ENCODE data around the gene GPR135. TPM values are rescaled to one million over a fixed set of nuclear protein-coding genes. Genes with fewer than 3 reads are reported as not detected.

GPR135 gene
- total and polyA plus RNA-seq, 2 of the 13 experiments (the other 11 are each of a cell fraction or from before 2014, with no cell fraction given), result 0.46 to 1.3 TPM

DNA sequence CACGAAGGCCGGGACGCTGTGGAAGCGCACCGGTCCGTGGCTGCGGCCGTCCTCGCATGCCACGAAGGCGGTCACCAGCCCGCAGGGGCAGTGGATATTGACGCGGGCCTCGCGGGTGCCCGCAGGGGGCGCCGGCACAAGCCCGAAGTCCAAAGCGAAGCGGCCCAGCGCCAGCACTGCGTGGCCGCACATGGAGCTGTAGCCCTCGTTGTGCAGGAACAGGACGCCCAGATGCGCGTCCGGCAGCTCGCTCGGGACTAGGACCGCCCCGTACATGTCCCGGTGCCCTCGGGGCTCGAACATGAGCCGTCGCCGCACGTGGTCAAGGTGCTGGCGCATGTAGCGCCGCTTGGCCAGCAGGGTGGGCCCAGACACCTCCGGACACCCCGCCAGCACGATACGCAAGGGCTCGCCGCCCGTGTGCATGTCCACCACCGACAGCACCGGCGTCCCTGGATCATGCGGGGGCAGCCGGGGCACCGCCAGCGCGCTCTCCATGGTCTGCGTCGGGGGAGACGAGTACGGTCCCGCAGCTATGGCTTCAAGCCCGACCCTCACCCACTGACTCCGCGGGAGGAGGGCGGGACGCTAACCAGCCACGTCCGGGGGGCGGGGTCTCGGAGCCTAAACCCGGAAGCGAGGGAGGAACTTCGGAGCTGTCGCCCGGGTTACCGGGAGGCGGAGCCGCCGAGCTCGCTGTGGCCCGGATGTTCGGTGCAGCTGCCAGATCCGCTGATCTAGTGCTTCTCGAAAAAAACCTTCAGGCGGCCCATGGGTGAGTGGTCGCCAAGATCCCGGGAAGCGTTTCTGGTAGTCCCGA, 18.8 kb upstream of the GPR135 start, which contains the start of the genes JKAMP and L3HYPDH (continued):
- TF ChIP-seq ZFAT (CRISPR knock-in tag; conservative IDR thresholded peaks at IDR 0.05) (peak; percentile 92), ZNF570 (CRISPR knock-in tag; IDR thresholded peaks at IDR 0.05; ENCODE audit: borderline replicate concordance) (peak; percentile 80; the same call in 1 of the 2 replicates), XRCC5 (optimal IDR thresholded peaks at IDR 0.05; ENCODE audit: low read length) (peak; percentile 77), EZH2 (conservative IDR thresholded peaks at IDR 0.05; ENCODE audit: low read depth, low read length) (no peak), ZSCAN12 (CRISPR knock-in tag; IDR thresholded peaks at IDR 0.05) (0 out of 2 replicates have a peak, but pooled peaks have one; percentile 71), ZFP36L1 (CRISPR knock-in tag; IDR thresholded peaks at IDR 0.05) (peak; percentile 95), SNAI1 (CRISPR knock-in tag; IDR thresholded peaks at IDR 0.05; ENCODE audit: borderline replicate concordance) (peak; percentile 96; the same call in 1 of the 2 replicates), SIX1 (CRISPR knock-in tag; IDR thresholded peaks at IDR 0.05; ENCODE audit: borderline replicate concordance) (peak; percentile 3; the same call in 1 of the 2 replicates), KAT7 (CRISPR knock-in tag; IDR thresholded peaks at IDR 0.05; ENCODE audit: borderline replicate concordance) (peak; percentile 99; the same call in 1 of the 2 replicates), ZSCAN22 (CRISPR knock-in tag; IDR thresholded peaks at IDR 0.05) (0 out of 2 replicates have a peak, but pooled peaks have one; percentile 45), ZNF543 (CRISPR knock-in tag; IDR thresholded peaks at IDR 0.05) (peak; percentile 87), CBX2 (IDR thresholded peaks at IDR 0.05; ENCODE audit: low read depth, low read length) (no peak), CBX2 (CRISPR knock-in tag; IDR thresholded peaks at IDR 0.05; ENCODE audit: low read depth) (0 out of 2 replicates have a peak, but pooled peaks have one; percentile 78), KAT2B (IDR thresholded peaks at IDR 0.05; ENCODE audit: borderline replicate concordance, low read depth, low read length) (no peak)
- TF ChIP-seq, protein P1, sequence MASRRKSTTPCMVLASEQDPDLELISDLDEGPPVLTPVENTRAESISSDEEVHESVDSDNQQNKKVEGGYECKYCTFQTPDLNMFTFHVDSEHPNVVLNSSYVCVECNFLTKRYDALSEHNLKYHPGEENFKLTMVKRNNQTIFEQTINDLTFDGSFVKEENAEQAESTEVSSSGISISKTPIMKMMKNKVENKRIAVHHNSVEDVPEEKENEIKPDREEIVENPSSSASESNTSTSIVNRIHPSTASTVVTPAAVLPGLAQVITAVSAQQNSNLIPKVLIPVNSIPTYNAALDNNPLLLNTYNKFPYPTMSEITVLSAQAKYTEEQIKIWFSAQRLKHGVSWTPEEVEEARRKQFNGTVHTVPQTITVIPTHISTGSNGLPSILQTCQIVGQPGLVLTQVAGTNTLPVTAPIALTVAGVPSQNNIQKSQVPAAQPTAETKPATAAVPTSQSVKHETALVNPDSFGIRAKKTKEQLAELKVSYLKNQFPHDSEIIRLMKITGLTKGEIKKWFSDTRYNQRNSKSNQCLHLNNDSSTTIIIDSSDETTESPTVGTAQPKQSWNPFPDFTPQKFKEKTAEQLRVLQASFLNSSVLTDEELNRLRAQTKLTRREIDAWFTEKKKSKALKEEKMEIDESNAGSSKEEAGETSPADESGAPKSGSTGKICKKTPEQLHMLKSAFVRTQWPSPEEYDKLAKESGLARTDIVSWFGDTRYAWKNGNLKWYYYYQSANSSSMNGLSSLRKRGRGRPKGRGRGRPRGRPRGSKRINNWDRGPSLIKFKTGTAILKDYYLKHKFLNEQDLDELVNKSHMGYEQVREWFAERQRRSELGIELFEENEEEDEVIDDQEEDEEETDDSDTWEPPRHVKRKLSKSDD (CRISPR knock-in tag; IDR thresholded peaks at IDR 0.05; ENCODE audit: low read depth), result peak; percentile 89
- TF ChIP-seq, protein P2, sequence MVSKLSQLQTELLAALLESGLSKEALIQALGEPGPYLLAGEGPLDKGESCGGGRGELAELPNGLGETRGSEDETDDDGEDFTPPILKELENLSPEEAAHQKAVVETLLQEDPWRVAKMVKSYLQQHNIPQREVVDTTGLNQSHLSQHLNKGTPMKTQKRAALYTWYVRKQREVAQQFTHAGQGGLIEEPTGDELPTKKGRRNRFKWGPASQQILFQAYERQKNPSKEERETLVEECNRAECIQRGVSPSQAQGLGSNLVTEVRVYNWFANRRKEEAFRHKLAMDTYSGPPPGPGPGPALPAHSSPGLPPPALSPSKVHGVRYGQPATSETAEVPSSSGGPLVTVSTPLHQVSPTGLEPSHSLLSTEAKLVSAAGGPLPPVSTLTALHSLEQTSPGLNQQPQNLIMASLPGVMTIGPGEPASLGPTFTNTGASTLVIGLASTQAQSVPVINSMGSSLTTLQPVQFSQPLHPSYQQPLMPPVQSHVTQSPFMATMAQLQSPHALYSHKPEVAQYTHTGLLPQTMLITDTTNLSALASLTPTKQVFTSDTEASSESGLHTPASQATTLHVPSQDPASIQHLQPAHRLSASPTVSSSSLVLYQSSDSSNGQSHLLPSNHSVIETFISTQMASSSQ (IDR thresholded peaks at IDR 0.05; ENCODE audit: low read depth), result 0 out of 2 replicates have a peak, but pooled peaks have one; percentile 8
- TF ChIP-seq, protein P2 (CRISPR knock-in tag; IDR thresholded peaks at IDR 0.05; ENCODE audit: borderline replicate concordance), result peak; percentile 76
- TF ChIP-seq, protein P3, sequence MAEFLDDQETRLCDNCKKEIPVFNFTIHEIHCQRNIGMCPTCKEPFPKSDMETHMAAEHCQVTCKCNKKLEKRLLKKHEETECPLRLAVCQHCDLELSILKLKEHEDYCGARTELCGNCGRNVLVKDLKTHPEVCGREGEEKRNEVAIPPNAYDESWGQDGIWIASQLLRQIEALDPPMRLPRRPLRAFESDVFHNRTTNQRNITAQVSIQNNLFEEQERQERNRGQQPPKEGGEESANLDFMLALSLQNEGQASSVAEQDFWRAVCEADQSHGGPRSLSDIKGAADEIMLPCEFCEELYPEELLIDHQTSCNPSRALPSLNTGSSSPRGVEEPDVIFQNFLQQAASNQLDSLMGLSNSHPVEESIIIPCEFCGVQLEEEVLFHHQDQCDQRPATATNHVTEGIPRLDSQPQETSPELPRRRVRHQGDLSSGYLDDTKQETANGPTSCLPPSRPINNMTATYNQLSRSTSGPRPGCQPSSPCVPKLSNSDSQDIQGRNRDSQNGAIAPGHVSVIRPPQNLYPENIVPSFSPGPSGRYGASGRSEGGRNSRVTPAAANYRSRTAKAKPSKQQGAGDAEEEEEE (CRISPR knock-in tag; IDR thresholded peaks at IDR 0.05; ENCODE audit: borderline replicate concordance), result no peak
- TF ChIP-seq, protein P4, sequence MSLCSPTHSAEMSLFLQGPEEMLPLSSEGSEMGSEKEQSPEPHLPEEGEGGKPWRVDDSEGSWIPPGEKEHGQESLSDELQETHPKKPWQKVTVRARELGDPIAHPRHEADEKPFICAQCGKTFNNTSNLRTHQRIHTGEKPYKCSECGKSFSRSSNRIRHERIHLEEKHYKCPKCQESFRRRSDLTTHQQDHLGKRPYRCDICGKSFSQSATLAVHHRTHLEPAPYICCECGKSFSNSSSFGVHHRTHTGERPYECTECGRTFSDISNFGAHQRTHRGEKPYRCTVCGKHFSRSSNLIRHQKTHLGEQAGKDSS (CRISPR knock-in tag; IDR thresholded peaks at IDR 0.05; ENCODE audit: borderline replicate concordance, low read depth), result peak; percentile 79; the same call in 1 of the 2 replicates

Data from HepG2 (cell line).